Kidney (tissue), 14 donors: ENCODE results near the gene GRAMD1A. TPM values are rescaled to one million over a fixed set of nuclear protein-coding genes. Genes with fewer than 3 reads are reported as not detected.

Experiments used
- DNase-seq, 5 donors: peaks; one replicate each; pipeline ENCODE4 v3.0.0-alpha.2; 2013 to 2020
- FAIRE-seq: peaks from 2 replicates; lab custom pipeline; 2012; peaks lifted over from hg19 to GRCh38; lab: Jason Lieb, UNC
- H3K27ac ChIP-seq, 2 donors: one replicate each; pipeline ENCODE4 v1.7.0; 2013; ENCODE audit warnings: low read depth in 2 of 2, low read length in 2 of 2, inconsistent platforms in 1 of 2
- H3K27me3 ChIP-seq: one replicate; pipeline ENCODE4 v1.7.1; 2013; ENCODE audit warnings: low read length, inconsistent platforms; ENCODE audit not compliant: control insufficient read depth, insufficient read depth
- H3K36me3 ChIP-seq, 3 donors: one replicate each; pipeline versions ENCODE4 v1.7.0 to v1.7.1; 2013; ENCODE audit warnings: low read length in 3 of 3, control low read depth in 1 of 3, inconsistent platforms in 1 of 3; ENCODE audit not compliant: insufficient read depth in 3 of 3, control insufficient read depth in 2 of 3
- H3K4me1 ChIP-seq, 3 donors: one replicate each; pipeline versions ENCODE4 v1.7.0 to v1.7.1; 2013; ENCODE audit warnings: low read length in 3 of 3, inconsistent platforms in 1 of 3, low read depth in 1 of 3; ENCODE audit not compliant: control insufficient read depth in 2 of 3, insufficient read depth in 2 of 3
- H3K4me3 ChIP-seq, 3 donors: one replicate each; pipeline versions ENCODE4 v1.7.0 to v1.8.1; 2013; ENCODE audit warnings: low read length in 3 of 3, control low read depth in 1 of 3, inconsistent platforms in 1 of 3
- H3K9ac ChIP-seq, 3 donors: one replicate each; pipeline versions ENCODE4 v1.7.0 to v1.7.1; 2013; ENCODE audit warnings: low read length in 3 of 3, control low read depth in 1 of 3, inconsistent platforms in 1 of 3
- H3K9me3 ChIP-seq, 3 donors: one replicate each; pipeline versions ENCODE4 v1.7.0 to v1.7.1; 2013; ENCODE audit warnings: low read length in 3 of 3, control low read depth in 1 of 3, inconsistent platforms in 1 of 3; ENCODE audit not compliant: control insufficient read depth in 2 of 3, insufficient read depth in 1 of 3
- intact Hi-C: fragments of 100-400 bp; cut with DNase I; formaldehyde crosslinking; loops from one replicate; pipeline ENCODE4 v1.11.1; 2022
- polyA plus RNA-seq: library from polyadenylated mRNA; stranded (reverse); fragments of 350-450 nt; fragmentation: Illumina TruSeq; extraction: RNeasy Lipid Tissue Mini Kit (QIAGEN cat#74804); gene quantifications from one replicate; pipeline ENCODE4 v1.2.3, GENCODE V29; 2014; ENCODE audit warnings: low read depth, low replicate concordance; ENCODE audit not compliant: insufficient read depth
- total RNA-seq: library from RNA; stranded (reverse); fragmentation: NEBNext Ultra II Directional; extraction: Animal tissue kit (Norgen Biotek cat#: 25700); gene quantifications from one replicate; pipeline ENCODE4 v1.2.1, GENCODE V29; 2021
- TF ChIP-seq, protein P1 (sequence below): IDR thresholded peaks from 3 replicates; pipeline ENCODE4 v1.5.1; 2012; ENCODE audit warnings: mild to moderate bottlenecking, moderate library complexity, borderline replicate concordance; ENCODE audit not compliant: insufficient read depth; ENCODE audit errors: extremely low read depth
- donor health status: control.
- donor health status: control.
- donor health status: control.
- donor health status: control.
- donor health status: control.
- donor health status: DM: yes; HTN: yes; CAD: no.
- donor health status: Normal renal cell carcinoma (clear cell type).

The GRAMD1A gene
- total and polyA plus RNA-seq, 2 donors from 2014 or later: 29.8 to 87.3 TPM

DNA sequence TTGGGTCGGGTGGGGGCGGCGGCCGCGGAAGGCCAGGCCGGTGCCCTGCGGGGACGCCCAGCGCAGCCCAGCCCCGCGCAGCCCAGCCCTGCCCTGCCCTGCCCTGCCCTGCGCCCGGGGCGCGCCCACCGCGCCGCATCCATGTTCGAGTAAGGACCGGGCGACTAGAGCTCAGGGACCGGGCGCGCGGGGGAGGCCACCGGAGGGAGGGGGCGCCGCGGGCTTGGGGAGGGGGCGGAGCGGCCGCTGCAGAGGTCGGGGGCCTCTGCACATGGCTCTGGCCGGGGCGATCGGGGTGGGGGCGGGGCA lies 169 bp downstream of the GRAMD1A start:
- DNase-seq: no peak
- H3K4me1 ChIP-seq: peaks cover 4 to 36% (median 5%) of the 10 kb centered on the region in 3 donors

DNA sequence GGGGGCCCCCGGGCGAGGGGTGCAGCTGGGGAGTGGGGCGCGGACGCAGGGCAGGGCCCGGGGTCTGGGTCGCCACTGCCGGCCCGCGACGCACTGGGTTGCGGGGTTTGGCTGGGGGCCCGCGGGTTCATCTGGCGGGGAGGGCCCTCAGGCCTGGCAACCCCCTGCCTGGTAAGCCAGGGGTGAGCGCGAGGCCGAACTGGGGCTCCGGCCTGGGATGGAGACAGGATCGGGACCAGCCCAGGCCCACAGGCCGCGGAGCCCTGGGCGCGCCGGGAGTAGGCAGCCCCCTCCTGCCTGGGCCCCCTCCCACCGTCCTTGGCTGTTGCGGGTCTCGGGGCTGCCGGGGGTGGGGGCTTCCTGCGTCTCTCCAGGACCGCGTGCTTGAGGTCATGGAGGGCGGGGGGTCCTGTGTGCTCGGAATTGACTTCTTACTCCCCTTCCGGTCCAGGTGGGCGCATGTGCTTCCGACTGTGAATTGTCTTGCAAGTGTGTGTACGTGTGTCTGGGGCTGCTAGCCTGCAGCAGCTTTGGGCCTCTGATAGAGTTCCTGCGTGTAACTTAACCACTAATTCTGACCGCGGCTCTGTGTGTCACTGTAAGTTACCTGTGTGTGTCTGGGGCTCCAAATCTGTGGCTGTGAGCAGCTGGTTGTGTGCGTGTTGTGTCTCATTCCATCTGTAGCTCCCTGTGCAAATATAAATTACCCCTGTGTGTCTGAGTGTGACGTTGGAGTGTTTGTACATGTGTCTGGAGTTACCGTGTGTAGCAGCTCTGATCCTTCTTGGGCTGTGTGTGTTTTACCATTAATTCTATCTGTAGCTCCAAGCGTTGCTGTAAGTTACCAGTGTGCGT lies 751 bp downstream of the GRAMD1A start:
- FAIRE-seq: no peak
- TF ChIP-seq, protein P1, sequence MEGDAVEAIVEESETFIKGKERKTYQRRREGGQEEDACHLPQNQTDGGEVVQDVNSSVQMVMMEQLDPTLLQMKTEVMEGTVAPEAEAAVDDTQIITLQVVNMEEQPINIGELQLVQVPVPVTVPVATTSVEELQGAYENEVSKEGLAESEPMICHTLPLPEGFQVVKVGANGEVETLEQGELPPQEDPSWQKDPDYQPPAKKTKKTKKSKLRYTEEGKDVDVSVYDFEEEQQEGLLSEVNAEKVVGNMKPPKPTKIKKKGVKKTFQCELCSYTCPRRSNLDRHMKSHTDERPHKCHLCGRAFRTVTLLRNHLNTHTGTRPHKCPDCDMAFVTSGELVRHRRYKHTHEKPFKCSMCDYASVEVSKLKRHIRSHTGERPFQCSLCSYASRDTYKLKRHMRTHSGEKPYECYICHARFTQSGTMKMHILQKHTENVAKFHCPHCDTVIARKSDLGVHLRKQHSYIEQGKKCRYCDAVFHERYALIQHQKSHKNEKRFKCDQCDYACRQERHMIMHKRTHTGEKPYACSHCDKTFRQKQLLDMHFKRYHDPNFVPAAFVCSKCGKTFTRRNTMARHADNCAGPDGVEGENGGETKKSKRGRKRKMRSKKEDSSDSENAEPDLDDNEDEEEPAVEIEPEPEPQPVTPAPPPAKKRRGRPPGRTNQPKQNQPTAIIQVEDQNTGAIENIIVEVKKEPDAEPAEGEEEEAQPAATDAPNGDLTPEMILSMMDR: no peak

More for the DNA sequence above, 169 bp downstream of the GRAMD1A start:
- FAIRE-seq: no peak
- peak overlapping the region in 1 of 3 donors; percentile 75 for H3K9ac ChIP-seq
- peak overlapping the region in 1 of 3 donors; percentile 71 for H3K4me3 ChIP-seq
- intact Hi-C loops: no loop called here
- no peaks in the 10 kb centered on the region for H3K27me3 ChIP-seq
- TF ChIP-seq, protein P1: no peak
- no peaks in the 10 kb centered on the region for H3K9me3 ChIP-seq
- H3K27ac ChIP-seq: peak overlapping the region; percentile 79 to 80
- peaks cover 0 to 2% (median 0%) of the 10 kb centered on the region in 3 donors for H3K36me3 ChIP-seq

DNA sequence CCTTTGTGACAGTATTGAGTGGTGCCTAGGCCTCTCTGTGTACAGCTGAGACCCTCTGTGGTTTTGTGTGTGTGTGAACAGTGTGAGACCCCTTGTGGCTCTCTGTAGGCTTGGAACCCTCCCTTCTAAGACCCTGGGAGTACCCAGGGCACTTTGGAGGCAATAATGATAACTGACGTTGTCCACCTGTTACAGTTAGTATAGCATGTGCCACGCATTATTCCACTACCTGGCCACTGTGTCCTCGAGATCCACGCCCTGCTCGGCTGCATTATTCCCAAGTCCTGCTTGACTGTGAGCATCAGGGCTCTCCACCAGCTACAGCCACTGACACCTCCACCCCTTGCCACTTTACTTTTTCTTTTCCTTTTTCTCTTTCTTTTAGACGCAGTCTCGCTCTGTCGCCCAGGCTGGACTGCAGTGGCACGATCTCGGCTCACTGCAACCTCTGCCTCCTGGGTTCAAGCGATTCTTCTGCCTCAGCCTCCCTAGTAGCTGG lies 2.0 kb downstream of the GRAMD1A start:
- intact Hi-C loops: no loop called here
- no peak for FAIRE-seq
- H3K9ac ChIP-seq: no peak overlapping the region
- no peak overlapping the region for H3K4me3 ChIP-seq
- peaks cover 0 to 2% (median 0%) of the 10 kb centered on the region in 3 donors for H3K36me3 ChIP-seq
- no peak overlapping the region for H3K27ac ChIP-seq
- DNase-seq: peak in 1 of 5 donors; percentile 37
- TF ChIP-seq, protein P1: no peak
- H3K4me1 ChIP-seq: peaks cover 4 to 31% (median 5%) of the 10 kb centered on the region in 3 donors
- no peaks in the 10 kb centered on the region for H3K27me3 ChIP-seq
- no peaks in the 10 kb centered on the region for H3K9me3 ChIP-seq

More for the DNA sequence above, 751 bp downstream of the GRAMD1A start:
- Histone ChIP-seq H3K4me1 (peaks cover 4 to 34% (median 5%) of the 10 kb centered on the region in 3 donors), H3K4me3 (peak overlapping the region; percentile 71 to 80 (median 79)), H3K9ac (peak overlapping the region; percentile 59 to 85 (median 75)), H3K27me3 (no peaks in the 10 kb centered on the region), H3K27ac (peak overlapping the region; percentile 79 to 80), H3K9me3 (no peaks in the 10 kb centered on the region), H3K36me3 (peaks cover 0 to 2% (median 0%) of the 10 kb centered on the region in 3 donors)
- intact Hi-C loops: no loop called here
- peak in 4 of 5 donors; percentile 69 to 86 (median 78) for DNase-seq
